ENCODE measurements around the gene ECHS1. TPM values are rescaled to one million over a fixed set of nuclear protein-coding genes. Genes with fewer than 3 reads are reported as not detected.

The ECHS1 gene
- total and polyA plus RNA-seq, 10 of the 15 experiments (the other 5 are each of a cell fraction or from before 2014, with no cell fraction given) = 32.7 to 164 (median 62.4) TPM

DNA sequence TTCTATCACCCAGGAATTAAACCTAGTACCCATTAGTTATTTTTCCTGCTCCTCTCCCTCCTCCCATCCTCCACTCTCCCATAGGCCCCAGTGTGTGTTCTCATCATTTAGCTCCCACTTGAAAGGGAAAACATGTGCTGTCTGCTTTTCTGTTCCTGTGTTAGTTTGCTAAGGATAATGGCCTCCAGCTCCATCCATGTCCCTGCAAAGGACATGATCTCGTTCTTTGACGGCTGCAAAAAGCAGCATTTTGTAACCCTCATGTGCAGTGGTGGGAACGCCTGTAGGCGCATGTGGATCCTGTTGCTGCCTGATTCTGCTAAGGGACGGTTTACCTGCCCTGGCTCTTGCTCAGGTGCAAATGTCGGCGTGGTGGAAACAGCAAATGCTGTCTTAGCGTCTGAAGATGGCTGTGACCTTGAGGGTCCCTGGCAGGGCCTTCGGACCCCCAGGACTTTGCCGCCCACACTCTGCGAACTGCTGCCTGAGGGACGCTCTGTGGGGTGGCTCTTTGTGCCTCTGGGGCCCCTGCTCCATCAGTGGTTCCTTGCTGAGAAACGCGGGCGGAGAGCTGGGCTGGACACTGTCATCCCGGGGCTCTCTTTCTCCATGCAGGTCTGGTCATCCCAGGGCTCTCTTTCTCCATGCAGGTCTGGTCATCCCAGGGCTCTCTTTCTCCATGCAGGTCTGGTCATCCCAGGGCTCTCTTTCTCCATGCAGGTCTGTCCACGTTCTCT is 15.2 kb upstream of the ECHS1 start (continued):
- no peak for TF ChIP-seq EGR1 (IDR thresholded peaks at IDR 0.05; ENCODE audit: borderline replicate concordance in 1 of 2, low read depth in 2 of 2, low read length in 2 of 2)
- TF ChIP-seq RUNX3 (IDR thresholded peaks at IDR 0.05; ENCODE audit: low read length) = no peak
- TF ChIP-seq, protein P1, sequence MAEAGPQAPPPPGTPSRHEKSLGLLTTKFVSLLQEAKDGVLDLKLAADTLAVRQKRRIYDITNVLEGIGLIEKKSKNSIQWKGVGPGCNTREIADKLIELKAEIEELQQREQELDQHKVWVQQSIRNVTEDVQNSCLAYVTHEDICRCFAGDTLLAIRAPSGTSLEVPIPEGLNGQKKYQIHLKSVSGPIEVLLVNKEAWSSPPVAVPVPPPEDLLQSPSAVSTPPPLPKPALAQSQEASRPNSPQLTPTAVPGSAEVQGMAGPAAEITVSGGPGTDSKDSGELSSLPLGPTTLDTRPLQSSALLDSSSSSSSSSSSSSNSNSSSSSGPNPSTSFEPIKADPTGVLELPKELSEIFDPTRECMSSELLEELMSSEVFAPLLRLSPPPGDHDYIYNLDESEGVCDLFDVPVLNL (IDR thresholded peaks at IDR 0.05; ENCODE audit: low read depth, low read length) = no peak
- TF ChIP-seq, protein P2, sequence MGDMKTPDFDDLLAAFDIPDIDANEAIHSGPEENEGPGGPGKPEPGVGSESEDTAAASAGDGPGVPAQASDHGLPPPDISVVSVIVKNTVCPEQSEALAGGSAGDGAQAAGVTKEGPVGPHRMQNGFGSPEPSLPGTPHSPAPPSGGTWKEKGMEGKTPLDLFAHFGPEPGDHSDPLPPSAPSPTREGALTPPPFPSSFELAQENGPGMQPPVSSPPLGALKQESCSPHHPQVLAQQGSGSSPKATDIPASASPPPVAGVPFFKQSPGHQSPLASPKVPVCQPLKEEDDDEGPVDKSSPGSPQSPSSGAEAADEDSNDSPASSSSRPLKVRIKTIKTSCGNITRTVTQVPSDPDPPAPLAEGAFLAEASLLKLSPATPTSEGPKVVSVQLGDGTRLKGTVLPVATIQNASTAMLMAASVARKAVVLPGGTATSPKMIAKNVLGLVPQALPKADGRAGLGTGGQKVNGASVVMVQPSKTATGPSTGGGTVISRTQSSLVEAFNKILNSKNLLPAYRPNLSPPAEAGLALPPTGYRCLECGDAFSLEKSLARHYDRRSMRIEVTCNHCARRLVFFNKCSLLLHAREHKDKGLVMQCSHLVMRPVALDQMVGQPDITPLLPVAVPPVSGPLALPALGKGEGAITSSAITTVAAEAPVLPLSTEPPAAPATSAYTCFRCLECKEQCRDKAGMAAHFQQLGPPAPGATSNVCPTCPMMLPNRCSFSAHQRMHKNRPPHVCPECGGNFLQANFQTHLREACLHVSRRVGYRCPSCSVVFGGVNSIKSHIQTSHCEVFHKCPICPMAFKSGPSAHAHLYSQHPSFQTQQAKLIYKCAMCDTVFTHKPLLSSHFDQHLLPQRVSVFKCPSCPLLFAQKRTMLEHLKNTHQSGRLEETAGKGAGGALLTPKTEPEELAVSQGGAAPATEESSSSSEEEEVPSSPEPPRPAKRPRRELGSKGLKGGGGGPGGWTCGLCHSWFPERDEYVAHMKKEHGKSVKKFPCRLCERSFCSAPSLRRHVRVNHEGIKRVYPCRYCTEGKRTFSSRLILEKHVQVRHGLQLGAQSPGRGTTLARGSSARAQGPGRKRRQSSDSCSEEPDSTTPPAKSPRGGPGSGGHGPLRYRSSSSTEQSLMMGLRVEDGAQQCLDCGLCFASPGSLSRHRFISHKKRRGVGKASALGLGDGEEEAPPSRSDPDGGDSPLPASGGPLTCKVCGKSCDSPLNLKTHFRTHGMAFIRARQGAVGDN (IDR thresholded peaks at IDR 0.05) = no peak
- TF ChIP-seq BRCA1 (IDR thresholded peaks at IDR 0.05; ENCODE audit: low read depth, low read length) = no peak
- TF ChIP-seq, protein P3, sequence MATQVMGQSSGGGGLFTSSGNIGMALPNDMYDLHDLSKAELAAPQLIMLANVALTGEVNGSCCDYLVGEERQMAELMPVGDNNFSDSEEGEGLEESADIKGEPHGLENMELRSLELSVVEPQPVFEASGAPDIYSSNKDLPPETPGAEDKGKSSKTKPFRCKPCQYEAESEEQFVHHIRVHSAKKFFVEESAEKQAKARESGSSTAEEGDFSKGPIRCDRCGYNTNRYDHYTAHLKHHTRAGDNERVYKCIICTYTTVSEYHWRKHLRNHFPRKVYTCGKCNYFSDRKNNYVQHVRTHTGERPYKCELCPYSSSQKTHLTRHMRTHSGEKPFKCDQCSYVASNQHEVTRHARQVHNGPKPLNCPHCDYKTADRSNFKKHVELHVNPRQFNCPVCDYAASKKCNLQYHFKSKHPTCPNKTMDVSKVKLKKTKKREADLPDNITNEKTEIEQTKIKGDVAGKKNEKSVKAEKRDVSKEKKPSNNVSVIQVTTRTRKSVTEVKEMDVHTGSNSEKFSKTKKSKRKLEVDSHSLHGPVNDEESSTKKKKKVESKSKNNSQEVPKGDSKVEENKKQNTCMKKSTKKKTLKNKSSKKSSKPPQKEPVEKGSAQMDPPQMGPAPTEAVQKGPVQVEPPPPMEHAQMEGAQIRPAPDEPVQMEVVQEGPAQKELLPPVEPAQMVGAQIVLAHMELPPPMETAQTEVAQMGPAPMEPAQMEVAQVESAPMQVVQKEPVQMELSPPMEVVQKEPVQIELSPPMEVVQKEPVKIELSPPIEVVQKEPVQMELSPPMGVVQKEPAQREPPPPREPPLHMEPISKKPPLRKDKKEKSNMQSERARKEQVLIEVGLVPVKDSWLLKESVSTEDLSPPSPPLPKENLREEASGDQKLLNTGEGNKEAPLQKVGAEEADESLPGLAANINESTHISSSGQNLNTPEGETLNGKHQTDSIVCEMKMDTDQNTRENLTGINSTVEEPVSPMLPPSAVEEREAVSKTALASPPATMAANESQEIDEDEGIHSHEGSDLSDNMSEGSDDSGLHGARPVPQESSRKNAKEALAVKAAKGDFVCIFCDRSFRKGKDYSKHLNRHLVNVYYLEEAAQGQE (IDR thresholded peaks at IDR 0.05; ENCODE audit: low read depth, low read length) = no peak
- TF ChIP-seq, protein P4, sequence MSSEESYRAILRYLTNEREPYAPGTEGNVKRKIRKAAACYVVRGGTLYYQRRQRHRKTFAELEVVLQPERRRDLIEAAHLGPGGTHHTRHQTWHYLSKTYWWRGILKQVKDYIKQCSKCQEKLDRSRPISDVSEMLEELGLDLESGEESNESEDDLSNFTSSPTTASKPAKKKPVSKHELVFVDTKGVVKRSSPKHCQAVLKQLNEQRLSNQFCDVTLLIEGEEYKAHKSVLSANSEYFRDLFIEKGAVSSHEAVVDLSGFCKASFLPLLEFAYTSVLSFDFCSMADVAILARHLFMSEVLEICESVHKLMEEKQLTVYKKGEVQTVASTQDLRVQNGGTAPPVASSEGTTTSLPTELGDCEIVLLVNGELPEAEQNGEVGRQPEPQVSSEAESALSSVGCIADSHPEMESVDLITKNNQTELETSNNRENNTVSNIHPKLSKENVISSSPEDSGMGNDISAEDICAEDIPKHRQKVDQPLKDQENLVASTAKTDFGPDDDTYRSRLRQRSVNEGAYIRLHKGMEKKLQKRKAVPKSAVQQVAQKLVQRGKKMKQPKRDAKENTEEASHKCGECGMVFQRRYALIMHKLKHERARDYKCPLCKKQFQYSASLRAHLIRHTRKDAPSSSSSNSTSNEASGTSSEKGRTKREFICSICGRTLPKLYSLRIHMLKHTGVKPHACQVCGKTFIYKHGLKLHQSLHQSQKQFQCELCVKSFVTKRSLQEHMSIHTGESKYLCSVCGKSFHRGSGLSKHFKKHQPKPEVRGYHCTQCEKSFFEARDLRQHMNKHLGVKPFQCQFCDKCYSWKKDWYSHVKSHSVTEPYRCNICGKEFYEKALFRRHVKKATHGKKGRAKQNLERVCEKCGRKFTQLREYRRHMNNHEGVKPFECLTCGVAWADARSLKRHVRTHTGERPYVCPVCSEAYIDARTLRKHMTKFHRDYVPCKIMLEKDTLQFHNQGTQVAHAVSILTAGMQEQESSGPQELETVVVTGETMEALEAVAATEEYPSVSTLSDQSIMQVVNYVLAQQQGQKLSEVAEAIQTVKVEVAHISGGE (CRISPR knock-in tag; IDR thresholded peaks at IDR 0.05) = peak; percentile 87
- TF ChIP-seq TCF3 (IDR thresholded peaks at IDR 0.05; ENCODE audit: borderline replicate concordance, insufficient read depth, low read depth, low read length) = no peak
- no peak for TF ChIP-seq RB1 (IDR thresholded peaks at IDR 0.05; ENCODE audit: borderline replicate concordance)
- no peak for TF ChIP-seq RCOR1 (conservative IDR thresholded peaks at IDR 0.05; ENCODE audit: low read depth, low read length)
- TF ChIP-seq, protein P5, sequence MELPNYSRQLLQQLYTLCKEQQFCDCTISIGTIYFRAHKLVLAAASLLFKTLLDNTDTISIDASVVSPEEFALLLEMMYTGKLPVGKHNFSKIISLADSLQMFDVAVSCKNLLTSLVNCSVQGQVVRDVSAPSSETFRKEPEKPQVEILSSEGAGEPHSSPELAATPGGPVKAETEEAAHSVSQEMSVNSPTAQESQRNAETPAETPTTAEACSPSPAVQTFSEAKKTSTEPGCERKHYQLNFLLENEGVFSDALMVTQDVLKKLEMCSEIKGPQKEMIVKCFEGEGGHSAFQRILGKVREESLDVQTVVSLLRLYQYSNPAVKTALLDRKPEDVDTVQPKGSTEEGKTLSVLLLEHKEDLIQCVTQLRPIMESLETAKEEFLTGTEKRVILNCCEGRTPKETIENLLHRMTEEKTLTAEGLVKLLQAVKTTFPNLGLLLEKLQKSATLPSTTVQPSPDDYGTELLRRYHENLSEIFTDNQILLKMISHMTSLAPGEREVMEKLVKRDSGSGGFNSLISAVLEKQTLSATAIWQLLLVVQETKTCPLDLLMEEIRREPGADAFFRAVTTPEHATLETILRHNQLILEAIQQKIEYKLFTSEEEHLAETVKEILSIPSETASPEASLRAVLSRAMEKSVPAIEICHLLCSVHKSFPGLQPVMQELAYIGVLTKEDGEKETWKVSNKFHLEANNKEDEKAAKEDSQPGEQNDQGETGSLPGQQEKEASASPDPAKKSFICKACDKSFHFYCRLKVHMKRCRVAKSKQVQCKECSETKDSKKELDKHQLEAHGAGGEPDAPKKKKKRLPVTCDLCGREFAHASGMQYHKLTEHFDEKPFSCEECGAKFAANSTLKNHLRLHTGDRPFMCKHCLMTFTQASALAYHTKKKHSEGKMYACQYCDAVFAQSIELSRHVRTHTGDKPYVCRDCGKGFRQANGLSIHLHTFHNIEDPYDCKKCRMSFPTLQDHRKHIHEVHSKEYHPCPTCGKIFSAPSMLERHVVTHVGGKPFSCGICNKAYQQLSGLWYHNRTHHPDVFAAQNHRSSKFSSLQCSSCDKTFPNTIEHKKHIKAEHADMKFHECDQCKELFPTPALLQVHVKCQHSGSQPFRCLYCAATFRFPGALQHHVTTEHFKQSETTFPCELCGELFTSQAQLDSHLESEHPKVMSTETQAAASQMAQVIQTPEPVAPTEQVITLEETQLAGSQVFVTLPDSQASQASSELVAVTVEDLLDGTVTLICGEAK (IDR thresholded peaks at IDR 0.05; ENCODE audit: borderline replicate concordance) = peak; percentile 80

Data from GM12878 (cell line).